Muscle of arm (tissue), 12 donors: ENCODE results near the gene SFSWAP. TPM values are rescaled to one million over a fixed set of nuclear protein-coding genes. Genes with fewer than 3 reads are reported as not detected.
"Not testable (repeated sequence)": the region's sequence is repeated elsewhere in the genome, so short reads cannot be mapped to it uniquely, and the experiment has no call there.

Source experiments
- DNase-seq: peaks from one replicate; pipeline ENCODE4 v3.0.0-alpha.2; 2013
- polyA plus RNA-seq, 12 donors: library from polyadenylated mRNA; unstranded; fragments of 120-200 nt; gene quantifications; one replicate each; pipeline ENCODE4 v1.2.1, GENCODE V29; 2013; ENCODE audit not compliant: insufficient read length in 12 of 12

The SFSWAP gene
- polyA plus RNA-seq, 12 donors: 23.7 to 63.3 (median 31.9) TPM; not detected in 1

GRCh38 chr12:131735153-131735456, 24.2 kb downstream of the SFSWAP start:
- no peak for DNase-seq

GRCh38 chr12:131735476-131736445, 24.9 kb downstream of the SFSWAP start:
- no peak for DNase-seq

DNA sequence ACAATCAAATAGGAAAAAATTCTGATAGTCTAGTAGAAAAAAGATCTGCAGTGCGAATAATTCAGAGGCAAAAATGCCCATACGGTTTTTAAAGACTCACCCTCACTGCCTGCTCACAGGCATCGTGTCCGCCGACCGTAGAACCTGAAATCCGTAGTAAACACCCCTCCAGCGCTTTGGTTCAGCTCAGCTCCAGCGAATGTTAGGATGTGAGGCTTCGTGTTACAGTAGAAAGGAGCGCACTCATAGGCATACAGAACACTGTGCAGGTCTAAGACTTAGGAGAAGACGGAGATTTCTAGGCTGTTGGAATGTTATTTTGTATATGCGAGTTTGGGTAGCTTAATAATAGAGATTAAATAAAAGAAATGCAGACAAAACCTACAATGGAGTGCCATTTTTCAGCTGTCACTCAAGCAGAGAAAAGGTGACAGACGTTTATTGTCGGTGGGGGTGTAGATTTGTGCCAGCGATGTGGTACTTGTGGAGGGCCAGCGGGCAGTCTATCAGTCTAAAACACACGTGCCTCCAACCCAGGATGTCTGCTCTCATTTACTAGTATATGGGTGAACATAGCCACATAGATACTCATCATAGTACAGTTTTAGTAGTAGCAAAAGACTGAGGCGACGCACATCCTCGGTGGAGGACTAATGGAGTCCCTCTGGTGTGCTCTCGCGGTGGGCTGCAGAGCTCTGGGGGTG, 25.7 kb downstream of the SFSWAP start:
- no peak for DNase-seq

DNA sequence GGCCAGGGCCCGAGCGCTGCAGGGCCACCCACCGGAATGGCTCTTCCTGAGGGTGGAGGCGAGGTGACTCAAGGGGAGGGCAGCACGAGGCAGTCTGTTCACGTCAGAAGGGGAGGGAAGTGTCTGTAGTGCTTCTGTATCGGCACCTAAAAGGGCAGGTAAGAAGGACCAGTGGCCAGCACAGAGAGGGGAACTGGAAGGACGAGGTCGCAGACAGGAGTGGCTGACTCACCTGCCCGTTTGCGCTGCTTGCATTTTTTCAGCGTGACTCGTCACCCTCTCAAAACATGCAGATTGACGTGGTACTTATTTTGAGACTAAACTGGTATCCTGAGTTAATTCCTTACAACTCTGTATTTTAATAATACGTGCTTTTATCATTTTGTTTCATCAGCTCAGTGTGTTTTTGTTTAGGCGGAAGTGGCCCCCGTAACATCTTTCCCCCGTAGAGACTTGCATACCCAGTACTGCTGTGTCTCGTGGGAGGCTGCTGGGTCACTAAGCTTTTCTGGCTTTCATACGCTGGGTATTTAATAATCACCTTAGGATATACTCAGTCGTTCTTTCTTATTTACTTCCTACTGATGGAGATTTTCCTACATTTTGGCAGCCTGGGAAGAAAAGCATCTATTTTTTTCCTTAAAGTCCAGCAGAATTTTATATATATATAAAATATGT, 26.4 kb downstream of the SFSWAP start:
- DNase-seq: no peak

DNA sequence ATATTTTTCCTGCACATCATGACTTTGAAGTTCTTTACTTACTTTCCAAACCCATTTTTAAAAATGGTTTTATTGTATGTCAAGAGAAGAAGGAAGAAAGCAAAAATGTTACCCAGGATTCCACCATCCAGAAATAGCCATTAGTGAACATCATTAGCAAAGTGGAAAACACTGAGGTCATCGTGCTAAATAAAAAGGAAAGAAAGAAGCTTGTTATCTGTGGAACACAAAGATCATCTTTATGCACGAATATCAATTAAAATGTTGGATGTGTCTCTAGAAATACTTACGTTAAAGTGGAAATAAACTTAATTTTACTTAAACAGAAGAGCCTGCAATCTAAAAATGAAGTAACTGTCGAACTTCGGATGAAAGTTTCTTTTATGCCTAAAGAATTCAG, 27.3 kb downstream of the SFSWAP start:
- DNase-seq: no peak

DNA sequence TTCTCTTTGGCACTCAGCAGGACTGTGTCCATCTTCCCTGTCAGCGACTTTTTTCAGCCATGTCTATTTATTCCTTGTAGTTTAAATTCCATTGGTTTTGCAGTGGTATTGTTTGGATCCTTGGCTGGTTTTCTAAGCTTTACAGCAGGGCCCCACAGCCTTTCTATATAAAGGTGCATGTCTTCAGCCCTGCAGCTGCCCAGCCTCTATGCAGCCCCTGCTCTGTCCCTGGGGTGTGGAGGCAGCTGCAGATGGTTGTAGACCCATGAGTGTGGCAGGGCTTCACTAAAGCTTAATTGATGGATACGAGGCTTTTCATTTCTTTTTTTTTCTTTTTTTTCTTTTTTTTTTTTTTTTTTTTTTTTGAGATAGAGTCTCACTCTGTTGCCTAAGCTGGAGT, 29.7 kb downstream of the SFSWAP start:
- DNase-seq: no peak

DNA sequence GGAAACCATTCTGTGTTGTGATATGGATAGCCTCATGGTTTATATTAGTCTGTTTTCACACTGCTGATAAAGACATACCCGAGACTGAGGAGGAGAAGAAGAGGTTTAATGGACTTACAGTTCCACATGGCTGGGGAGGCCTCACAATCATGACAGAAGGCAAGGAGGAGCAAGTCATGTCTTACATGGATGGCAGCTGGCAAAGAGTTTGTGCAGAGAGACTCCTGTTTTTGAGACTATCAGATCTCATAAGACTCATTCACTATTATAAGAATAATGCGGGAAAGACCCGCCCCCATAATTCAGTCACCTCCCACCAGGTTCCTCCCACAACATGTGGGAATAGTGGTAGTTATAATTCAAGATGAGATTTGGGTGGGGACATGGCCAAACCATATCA, 31.9 kb downstream of the SFSWAP start:
- DNase-seq: not testable (repeated sequence)

GRCh38 chr12:131743410-131743809, 32.5 kb downstream of the SFSWAP start:
- not testable (repeated sequence) for DNase-seq

- DNase-seq: not testable (repeated sequence)
These were observed 33.0 kb downstream of the SFSWAP start for GRCh38 chr12:131743880-131744279.

- not testable (repeated sequence) for DNase-seq
These were observed 33.8 kb downstream of the SFSWAP start for GRCh38 chr12:131744675-131745074.

DNA sequence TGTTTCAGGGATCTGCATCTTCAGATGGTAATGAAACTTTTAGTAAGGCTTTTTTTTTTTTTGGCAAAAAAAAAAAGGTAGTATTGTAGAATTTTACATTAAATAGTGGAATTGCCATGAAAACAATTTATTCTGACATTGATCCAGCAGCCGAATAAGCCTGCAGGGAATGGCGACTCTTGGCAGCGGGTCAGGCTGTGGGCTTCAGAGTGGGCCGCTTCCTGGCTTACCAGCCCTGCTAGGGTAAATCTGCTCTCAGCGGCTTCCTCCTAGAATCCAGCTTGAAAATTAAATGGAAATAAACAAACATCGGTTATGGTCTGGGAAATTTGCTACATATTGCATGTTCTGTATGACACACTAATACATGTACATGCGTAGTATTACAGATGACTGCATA, 34.8 kb downstream of the SFSWAP start:
- DNase-seq: no peak

- no peak for DNase-seq
These were observed 36.6 kb downstream of the SFSWAP start for GRCh38 chr12:131747276-131748177.

- DNase-seq: no peak
These were observed 38.9 kb downstream of the SFSWAP start for GRCh38 chr12:131749618-131750315.

GRCh38 chr12:131751335-131751734, 40.4 kb downstream of the SFSWAP start:
- no peak for DNase-seq

- no peak for DNase-seq
These were observed 41.6 kb downstream of the SFSWAP start for GRCh38 chr12:131752451-131752850.

DNA sequence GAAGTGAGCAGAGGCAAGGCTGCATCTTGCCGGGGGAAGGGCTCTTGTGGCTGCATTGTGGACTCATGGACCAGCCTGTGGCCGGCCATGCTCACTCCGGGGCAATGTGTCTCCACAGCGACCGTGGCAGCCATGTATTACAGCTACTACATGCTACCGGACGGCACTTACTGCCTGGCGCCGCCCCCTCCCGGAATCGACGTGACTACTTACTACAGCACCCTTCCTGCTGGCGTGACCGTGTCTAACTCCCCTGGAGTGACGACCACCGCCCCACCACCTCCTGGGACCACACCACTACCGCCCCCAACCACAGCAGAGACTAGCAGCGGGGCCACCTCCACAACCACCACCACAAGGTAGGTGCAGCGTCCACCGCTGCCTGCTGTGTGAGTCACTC, 42.1 kb downstream of the SFSWAP start:
- DNase-seq: no peak

DNA sequence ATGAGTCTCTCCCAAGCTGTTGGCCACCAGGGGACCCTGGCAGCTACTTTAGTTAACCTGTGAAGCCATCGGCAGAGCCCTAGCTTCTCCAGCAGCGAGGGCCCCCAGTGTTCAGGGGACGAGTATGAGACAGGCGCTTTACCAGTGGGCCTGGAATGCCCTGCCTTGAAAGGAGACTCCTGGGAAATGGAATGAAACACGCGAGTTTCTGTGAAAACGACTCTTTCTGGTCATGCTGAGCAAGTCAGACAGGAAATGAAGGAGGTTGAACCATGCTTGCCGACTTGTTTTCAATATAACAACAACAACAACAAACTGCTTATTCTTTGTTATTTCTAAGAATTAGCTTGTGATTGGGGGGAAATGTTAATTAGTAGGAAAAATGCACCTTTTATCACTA, 42.9 kb downstream of the SFSWAP start:
- DNase-seq: no peak

DNA sequence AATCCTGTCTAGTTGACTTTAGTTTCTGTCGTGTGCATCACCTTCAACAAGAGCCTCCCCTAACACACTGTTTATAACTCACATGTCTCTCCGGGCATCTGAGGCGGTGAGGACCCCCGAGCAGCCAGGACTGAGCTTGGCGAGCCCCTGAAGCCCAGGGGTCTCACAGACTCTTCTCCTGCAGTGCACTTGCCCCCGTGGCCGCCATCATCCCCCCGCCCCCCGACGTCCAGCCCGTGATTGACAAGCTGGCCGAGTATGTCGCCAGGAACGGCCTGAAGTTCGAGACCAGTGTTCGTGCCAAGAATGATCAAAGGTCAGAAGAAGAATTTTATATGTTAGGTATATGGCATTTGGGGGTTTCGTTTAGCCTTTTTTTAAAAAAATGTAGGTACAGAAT, 43.3 kb downstream of the SFSWAP start:
- DNase-seq: no peak

DNA sequence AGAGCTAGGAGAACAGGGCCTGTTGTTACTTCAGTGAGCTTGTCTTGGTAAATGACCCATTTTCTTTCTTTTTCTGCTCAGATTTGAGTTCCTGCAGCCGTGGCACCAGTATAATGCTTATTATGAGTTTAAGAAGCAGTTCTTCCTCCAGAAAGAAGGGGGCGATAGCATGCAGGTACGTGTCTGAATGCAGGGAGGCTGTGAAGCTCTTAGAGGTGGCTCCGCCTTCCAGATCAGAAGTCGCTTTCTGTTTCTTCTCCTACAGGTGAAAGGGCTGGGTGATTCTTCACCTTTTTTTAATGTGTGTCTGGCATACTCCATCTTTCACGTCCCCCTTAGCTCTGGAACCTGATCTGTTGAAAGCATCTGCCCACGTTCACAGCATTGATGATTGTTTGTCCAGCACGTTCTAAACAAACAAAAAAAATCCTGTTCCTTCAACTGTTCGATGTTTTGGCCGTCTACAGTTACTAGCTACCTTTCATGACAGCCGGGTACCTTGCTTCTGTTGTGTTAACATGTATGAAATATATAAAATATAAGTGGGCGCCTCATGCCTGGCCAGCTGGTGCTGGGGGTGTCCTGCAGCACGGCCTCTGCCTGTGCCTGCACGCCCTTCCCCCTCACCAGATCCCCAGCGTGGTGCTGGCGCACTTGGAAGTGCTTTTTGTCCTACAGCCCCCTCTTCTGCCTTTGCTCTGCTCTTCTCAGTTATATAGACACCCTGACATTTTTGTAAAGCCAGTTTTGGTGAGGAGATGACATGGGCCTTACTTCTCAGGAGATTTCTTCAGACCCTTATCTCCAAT, 44.6 kb downstream of the SFSWAP start:
- no peak for DNase-seq

DNA sequence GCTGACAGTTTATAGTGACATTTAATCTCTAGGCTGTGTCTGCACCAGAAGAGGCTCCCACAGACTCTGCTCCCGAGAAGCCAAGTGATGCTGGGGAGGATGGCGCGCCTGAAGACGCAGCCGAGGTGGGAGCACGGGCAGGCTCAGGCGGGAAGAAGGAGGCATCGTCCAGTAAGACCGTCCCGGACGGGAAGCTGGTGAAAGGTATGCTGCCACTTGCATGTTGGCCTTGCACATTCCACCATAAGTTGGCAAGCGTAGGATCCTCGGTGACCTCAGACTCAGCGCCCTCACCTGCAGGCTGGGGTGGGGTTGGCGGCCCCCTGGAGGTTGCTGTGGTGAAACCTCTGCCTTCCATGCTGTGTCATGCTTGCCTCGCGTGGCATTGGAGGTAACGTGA, 45.6 kb downstream of the SFSWAP start:
- no peak for DNase-seq
